Measurements from ENCODE around the gene SMG7. TPM values are rescaled to one million over a fixed set of nuclear protein-coding genes. Genes with fewer than 3 reads are reported as not detected.

The SMG7 gene
- total RNA-seq, 3 donors from 2014 or later (not counting 1 experiment from before 2014, with no cell fraction given): 56.5 to 78.5 (median 75.6) TPM

DNA sequence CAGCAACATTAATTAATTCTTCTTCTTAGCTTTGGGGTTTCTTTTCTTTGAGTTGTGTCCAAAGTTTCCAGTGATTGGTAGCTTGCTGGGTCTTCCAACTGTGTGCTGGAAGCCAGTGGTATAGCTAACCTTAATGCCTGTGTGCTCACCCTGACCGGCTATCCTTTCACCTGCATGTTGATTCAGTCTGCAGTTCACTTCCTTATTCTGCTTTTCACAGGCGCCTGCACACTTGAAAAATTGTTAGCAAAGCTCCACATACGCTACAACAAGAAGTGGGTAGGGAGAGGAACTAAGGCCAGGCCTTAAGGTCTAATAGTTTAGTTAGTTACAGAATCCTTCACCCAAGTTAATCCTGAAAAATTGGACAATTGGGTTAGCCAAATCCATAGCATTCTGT is 82.3 kb downstream of the SMG7 start:
- TF ChIP-seq, protein P1, sequence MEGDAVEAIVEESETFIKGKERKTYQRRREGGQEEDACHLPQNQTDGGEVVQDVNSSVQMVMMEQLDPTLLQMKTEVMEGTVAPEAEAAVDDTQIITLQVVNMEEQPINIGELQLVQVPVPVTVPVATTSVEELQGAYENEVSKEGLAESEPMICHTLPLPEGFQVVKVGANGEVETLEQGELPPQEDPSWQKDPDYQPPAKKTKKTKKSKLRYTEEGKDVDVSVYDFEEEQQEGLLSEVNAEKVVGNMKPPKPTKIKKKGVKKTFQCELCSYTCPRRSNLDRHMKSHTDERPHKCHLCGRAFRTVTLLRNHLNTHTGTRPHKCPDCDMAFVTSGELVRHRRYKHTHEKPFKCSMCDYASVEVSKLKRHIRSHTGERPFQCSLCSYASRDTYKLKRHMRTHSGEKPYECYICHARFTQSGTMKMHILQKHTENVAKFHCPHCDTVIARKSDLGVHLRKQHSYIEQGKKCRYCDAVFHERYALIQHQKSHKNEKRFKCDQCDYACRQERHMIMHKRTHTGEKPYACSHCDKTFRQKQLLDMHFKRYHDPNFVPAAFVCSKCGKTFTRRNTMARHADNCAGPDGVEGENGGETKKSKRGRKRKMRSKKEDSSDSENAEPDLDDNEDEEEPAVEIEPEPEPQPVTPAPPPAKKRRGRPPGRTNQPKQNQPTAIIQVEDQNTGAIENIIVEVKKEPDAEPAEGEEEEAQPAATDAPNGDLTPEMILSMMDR (IDR thresholded peaks at IDR 0.05): no peak
- H3K4me3 Mint-ChIP-seq: no peak overlapping the region
- Histone ChIP-seq H3K27ac (ENCODE audit: low read length) (no peak overlapping the region), H3K4me3 (ENCODE audit: low read length) (no peak overlapping the region), H3K27me3 (ENCODE audit: control insufficient read depth, insufficient read depth, low read length) (no peaks in the 10 kb centered on the region), H3K4me1 (ENCODE audit: control insufficient read depth, insufficient read depth, low read length) (no peaks in the 10 kb centered on the region), H3K36me3 (ENCODE audit: control insufficient read depth, insufficient read depth, low read length) (peaks cover 57% of the 10 kb centered on the region), H3K9me3 (ENCODE audit: control insufficient read depth, insufficient read depth, low read length) (no peaks in the 10 kb centered on the region)
- ATAC-seq (no peak), DNase-seq (no peak)
- peak overlapping the region in 1 of 2 donors; percentile 15 for H3K27ac Mint-ChIP-seq
- no peaks in the 10 kb centered on the region for H3K4me1 Mint-ChIP-seq
- 25% methylated on average over 1 of the region's 3 CpGs for WGBS (ENCODE audit: insufficient coverage)
- intact Hi-C loops (cut with micrococcal nuclease): no loop called here
- no peaks in the 10 kb centered on the region for H3K9me3 Mint-ChIP-seq
- H3K27me3 Mint-ChIP-seq (ENCODE audit: low read depth in 2 of 2): no peaks in the 10 kb centered on the region
- H3K36me3 Mint-ChIP-seq: peaks cover 13% of the 10 kb centered on the region

DNA sequence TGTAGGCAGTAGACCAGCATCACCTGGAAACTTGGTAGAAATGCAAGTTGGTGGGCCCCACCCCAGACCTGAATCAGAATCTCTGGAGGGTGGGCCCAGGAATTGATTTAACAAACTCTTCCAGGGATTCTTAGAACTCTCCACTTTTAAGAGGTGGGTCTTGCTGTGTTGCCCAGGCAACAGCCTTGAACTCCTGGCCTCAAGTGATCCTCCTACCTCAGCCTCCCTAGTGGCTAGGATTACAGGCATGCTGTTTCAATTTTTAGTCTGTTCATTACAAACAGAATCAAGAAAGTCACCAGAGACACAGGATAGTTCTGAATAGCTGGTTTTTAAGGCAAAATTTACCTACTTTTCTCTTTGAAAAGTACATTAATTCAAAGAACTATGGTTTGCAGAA is 86.8 kb downstream of the SMG7 start:
- no peaks in the 10 kb centered on the region for H3K4me1 ChIP-seq (ENCODE audit: control insufficient read depth, insufficient read depth, low read length)
- H3K4me3 ChIP-seq (ENCODE audit: low read length): no peak overlapping the region
- no peaks in the 10 kb centered on the region for H3K27me3 ChIP-seq (ENCODE audit: control insufficient read depth, insufficient read depth, low read length)
- Mint-ChIP-seq H3K27ac (no peak overlapping the region), H3K9me3 (no peaks in the 10 kb centered on the region), H3K4me1 (no peaks in the 10 kb centered on the region), H3K27me3 (ENCODE audit: low read depth in 2 of 2) (no peaks in the 10 kb centered on the region), H3K36me3 (no peaks in the 10 kb centered on the region), H3K4me3 (no peak overlapping the region)
- H3K36me3 ChIP-seq (ENCODE audit: control insufficient read depth, insufficient read depth, low read length): peaks cover 18% of the 10 kb centered on the region
- TF ChIP-seq, protein P1 (IDR thresholded peaks at IDR 0.05): no peak
- H3K9me3 ChIP-seq (ENCODE audit: control insufficient read depth, insufficient read depth, low read length): no peaks in the 10 kb centered on the region
- no peak for ATAC-seq
- DNase-seq: no peak
- no peak overlapping the region for H3K27ac ChIP-seq (ENCODE audit: low read length)
- intact Hi-C loops (cut with micrococcal nuclease): no loop called here

DNA sequence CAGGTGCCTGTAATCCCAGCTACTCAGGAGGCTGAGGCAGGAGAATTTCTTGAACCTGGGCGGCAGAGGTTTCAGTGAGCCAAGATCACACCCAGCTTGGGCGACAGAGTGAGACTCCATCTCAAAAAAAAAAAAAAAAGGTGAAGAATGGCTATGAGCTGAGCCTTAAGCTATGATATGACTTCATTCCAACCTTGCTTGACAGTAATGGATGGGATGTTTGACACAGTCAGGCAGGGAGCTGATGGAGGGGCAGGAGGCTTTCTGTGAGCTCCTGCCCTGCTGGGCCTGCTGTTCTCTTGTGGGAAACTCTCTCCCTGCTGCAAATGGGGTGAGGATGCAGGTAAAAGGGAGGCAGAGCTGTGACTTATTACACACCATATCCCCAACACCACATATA is 90.4 kb downstream of the SMG7 start:
- 69% methylated on average over 2 of the region's 2 CpGs for WGBS (ENCODE audit: insufficient coverage)
- Mint-ChIP-seq H3K4me1 (peaks cover 0 to 4% of the 10 kb centered on the region in 2 donors), H3K36me3 (no peaks in the 10 kb centered on the region), H3K4me3 (no peak overlapping the region), H3K27me3 (ENCODE audit: low read depth in 2 of 2) (no peaks in the 10 kb centered on the region), H3K9me3 (no peaks in the 10 kb centered on the region), H3K27ac (no peak overlapping the region)
- ATAC-seq: no peak
- Histone ChIP-seq H3K4me1 (ENCODE audit: control insufficient read depth, insufficient read depth, low read length) (peaks cover 8% of the 10 kb centered on the region), H3K9me3 (ENCODE audit: control insufficient read depth, insufficient read depth, low read length) (no peaks in the 10 kb centered on the region), H3K27me3 (ENCODE audit: control insufficient read depth, insufficient read depth, low read length) (no peaks in the 10 kb centered on the region), H3K27ac (ENCODE audit: low read length) (no peak overlapping the region), H3K36me3 (ENCODE audit: control insufficient read depth, insufficient read depth, low read length) (peaks cover 6% of the 10 kb centered on the region), H3K4me3 (ENCODE audit: low read length) (no peak overlapping the region)
- intact Hi-C loops (cut with micrococcal nuclease): no loop called here
- no peak for DNase-seq
- TF ChIP-seq, protein P1 (IDR thresholded peaks at IDR 0.05): no peak

DNA sequence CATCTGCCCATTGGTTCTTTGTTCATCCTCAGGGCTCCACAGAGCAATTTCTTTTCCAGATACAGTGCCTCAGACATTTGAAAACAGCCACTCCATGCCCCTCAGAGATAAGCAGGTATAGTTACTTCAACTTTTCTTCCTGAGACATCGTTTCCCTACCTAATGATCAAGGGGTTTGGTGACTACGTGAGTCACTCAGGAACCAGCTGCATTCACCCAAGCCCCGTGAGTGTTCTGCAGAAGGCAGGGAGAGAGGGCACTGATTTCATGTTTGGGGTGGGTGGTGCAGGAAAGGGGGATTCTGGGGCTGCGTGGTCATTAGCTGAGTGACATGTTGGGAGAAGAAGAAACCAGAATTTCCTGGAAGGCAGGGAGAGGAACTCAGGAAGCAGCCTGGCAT is 93.0 kb downstream of the SMG7 start:
- TF ChIP-seq, protein P1 (IDR thresholded peaks at IDR 0.05): no peak
- Histone ChIP-seq H3K4me1 (ENCODE audit: control insufficient read depth, insufficient read depth, low read length) (peaks cover 14% of the 10 kb centered on the region), H3K36me3 (ENCODE audit: control insufficient read depth, insufficient read depth, low read length) (peaks cover under 1% of the 10 kb centered on the region), H3K27ac (ENCODE audit: low read length) (no peak overlapping the region), H3K27me3 (ENCODE audit: control insufficient read depth, insufficient read depth, low read length) (no peaks in the 10 kb centered on the region), H3K4me3 (ENCODE audit: low read length) (no peak overlapping the region), H3K9me3 (ENCODE audit: control insufficient read depth, insufficient read depth, low read length) (no peaks in the 10 kb centered on the region)
- Mint-ChIP-seq H3K4me1 (peaks cover 0 to 4% of the 10 kb centered on the region in 2 donors), H3K27ac (no peak overlapping the region), H3K36me3 (no peaks in the 10 kb centered on the region), H3K4me3 (no peak overlapping the region), H3K27me3 (ENCODE audit: low read depth in 2 of 2) (peaks cover 0 to 5% of the 10 kb centered on the region in 2 donors), H3K9me3 (no peaks in the 10 kb centered on the region)
- WGBS (ENCODE audit: insufficient coverage): 50% methylated on average over 4 of the region's 4 CpGs
- DNase-seq (no peak), ATAC-seq (no peak)
- intact Hi-C loops (cut with micrococcal nuclease): no loop called here
